Hepatocyte (in vitro differentiated cells): ENCODE data around the gene SSBP1.

Experiments
- CTCF ChIP-seq: fragments of 200-600 bp; sonication (generic); IDR thresholded peaks from 2 replicates; pipeline ENCODE4 v1.5.1; 2016; ENCODE audit warnings: antibody characterized with exemption, mild to moderate bottlenecking; ENCODE audit not compliant: poor library complexity
- EZH2phosphoT487 ChIP-seq: fragments of 200-600 bp; sonication (generic); IDR thresholded peaks from one replicate; pipeline ENCODE4 v1.6.1; 2018; ENCODE audit warnings: antibody characterized with exemption, mild to moderate bottlenecking, low read depth, moderate library complexity; ENCODE audit not compliant: unreplicated experiment, severe bottlenecking

GRCh38 chr7:141702892-141703291, 35.3 kb upstream of the SSBP1 start:
- TF ChIP-seq CTCF (no peak), EZH2phosphoT487 (no peak)
